Uterus (tissue), 4 donors: ENCODE measurements around the gene FAM156B. TPM values are rescaled to one million over a fixed set of nuclear protein-coding genes. Genes with fewer than 3 reads are reported as not detected.
"Not testable (repeated sequence)": the region's sequence is repeated elsewhere in the genome, so short reads cannot be mapped to it uniquely, and the experiment has no call there.

Source experiments
- DNase-seq, 2 donors: peaks; one replicate each; pipeline ENCODE4 v3.0.0-alpha.2; 2019 to 2020
- H3K27ac ChIP-seq, 2 donors: fragments of 200-600 bp; sonication (generic); 1 replicate in 1 of 2; 2 replicates in 1 of 2; pipeline ENCODE4 v1.5.1; 2016 to 2018
- H3K27me3 ChIP-seq, 2 donors: fragments of 200-600 bp; sonication (generic); one replicate each; pipeline ENCODE4 v1.5.1; 2018 to 2019; ENCODE audit warnings: control low read depth in 1 of 2
- H3K36me3 ChIP-seq, 2 donors: fragments of 200-600 bp; sonication (generic); one replicate each; pipeline ENCODE4 v1.5.1; 2019; ENCODE audit warnings: control low read depth in 1 of 2
- H3K4me1 ChIP-seq, 2 donors: fragments of 200-600 bp; sonication (generic); one replicate each; pipeline ENCODE4 v1.5.1; 2018 to 2019; ENCODE audit warnings: control low read depth in 1 of 2
- H3K4me3 ChIP-seq, 2 donors: fragments of 200-600 bp; sonication (generic); 1 replicate in 1 of 2; 2 replicates in 1 of 2; pipeline ENCODE4 v1.5.1; 2018 to 2019; ENCODE audit warnings: mild to moderate bottlenecking in 1 of 2
- H3K9me3 ChIP-seq, 2 donors: fragments of 200-600 bp; sonication (generic); one replicate each; pipeline ENCODE4 v1.5.1; 2019; ENCODE audit warnings: control low read depth in 1 of 2
- CTCF ChIP-seq, 4 experiments: fragments of 200-600 bp in 2 of 4; fragments of 450-650 bp in 2 of 4; sonication (generic) in 2 of 4; IDR thresholded peaks; one replicate each; pipeline ENCODE4 v1.5.1; 2016 to 2019; ENCODE audit warnings: antibody characterized with exemption in 4 of 4, mild to moderate bottlenecking in 2 of 4, moderate library complexity in 1 of 4
- POLR2A ChIP-seq, 2 donors: fragments of 450-650 bp; IDR thresholded peaks; one replicate each; pipeline ENCODE4 v1.6.1; 2016; ENCODE audit warnings: antibody characterized with exemption in 2 of 2, mild to moderate bottlenecking in 1 of 2, moderate library complexity in 1 of 2
- intact Hi-C: fragments of 100-400 bp; cut with DNase I; formaldehyde crosslinking; loops from one replicate; pipeline ENCODE4 v1.15.1; 2023; ENCODE audit warnings: low total_unique reads
- total RNA-seq, 4 donors: library from RNA; depleted of rRNA in 3 of 4; stranded (reverse); fragments of >200 nt in 3 of 4; gene quantifications; one replicate each; pipeline versions ENCODE4 v1.1.0 to v1.2.4, GENCODE V29; 2014 to 2023
- donor health status: DM: yes; HTN: yes; CAD: no.

The FAM156B gene
- total RNA-seq, 4 donors from 2014 or later = 2.6 to 24.1 (median 8.5) TPM

GRCh38 chrX:52870046-52870445, 27.1 kb upstream of the FAM156B start:
- H3K27ac ChIP-seq = no peak overlapping the region
- no peak overlapping the region for H3K4me3 ChIP-seq
- H3K27me3 ChIP-seq = peaks cover 0 to 6% of the 10 kb centered on the region in 2 donors
- intact Hi-C loops = no loop called here
- no peak for TF ChIP-seq CTCF (IDR thresholded peaks at IDR 0.05)
- no peaks in the 10 kb centered on the region for H3K36me3 ChIP-seq
- no peak for DNase-seq
- no peaks in the 10 kb centered on the region for H3K4me1 ChIP-seq
- no peaks in the 10 kb centered on the region for H3K9me3 ChIP-seq

DNA sequence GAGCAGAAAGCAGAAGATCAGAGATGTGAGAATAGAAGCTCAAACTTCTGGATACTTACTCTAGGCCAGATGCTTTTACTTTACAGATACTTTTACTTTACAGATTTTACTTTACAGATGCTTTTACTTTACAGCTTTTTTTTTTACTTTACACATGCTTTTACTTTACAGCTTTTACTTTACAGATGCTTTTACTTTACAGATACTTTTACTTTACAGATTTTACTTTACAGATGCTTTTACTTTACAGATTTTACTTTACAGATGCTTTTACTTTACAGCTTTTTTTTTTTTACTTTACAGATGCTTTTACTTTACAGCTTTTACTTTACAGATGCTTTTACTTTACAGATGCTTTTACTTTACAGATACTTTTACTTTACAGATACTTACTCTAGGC, 23.3 kb upstream of the FAM156B start:
- H3K27ac ChIP-seq, H3K36me3 ChIP-seq, intact Hi-C loops, DNase-seq, H3K4me3 ChIP-seq, H3K9me3 ChIP-seq, H3K27me3 ChIP-seq, H3K4me1 ChIP-seq: not testable (repeated sequence)

- DNase-seq = no peak
- no peaks in the 10 kb centered on the region for H3K36me3 ChIP-seq
- no peak overlapping the region for H3K27ac ChIP-seq
- TF ChIP-seq CTCF (IDR thresholded peaks at IDR 0.05) (no peak), POLR2A (IDR thresholded peaks at IDR 0.05) (no peak)
- no peaks in the 10 kb centered on the region for H3K4me1 ChIP-seq
- peaks cover 0 to 8% of the 10 kb centered on the region in 2 donors for H3K27me3 ChIP-seq
- intact Hi-C loops = no loop called here
- H3K4me3 ChIP-seq = no peak overlapping the region
- no peaks in the 10 kb centered on the region for H3K9me3 ChIP-seq
Measured at GRCh38 chrX:52874661-52875060, 22.5 kb upstream of the FAM156B start.

DNA sequence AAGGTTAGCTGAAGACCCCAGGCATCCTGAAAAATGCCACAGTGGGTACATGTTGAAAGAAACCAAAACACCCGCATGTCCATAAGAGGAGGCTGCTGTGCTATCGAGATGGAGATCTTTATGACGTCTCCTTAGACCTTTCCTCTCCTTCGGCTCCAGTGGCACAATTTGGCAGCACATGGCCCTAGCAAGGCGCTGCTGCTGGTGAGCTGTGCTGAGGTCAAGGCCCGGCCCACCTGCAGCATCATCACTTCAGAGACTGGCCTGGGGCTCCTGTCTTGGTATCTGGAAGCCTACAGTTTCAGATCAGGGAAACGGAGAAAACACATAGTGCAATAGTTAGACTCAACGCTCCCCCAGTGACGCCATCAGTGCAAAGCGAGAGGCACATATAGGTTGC, 21.7 kb upstream of the FAM156B start:
- H3K9me3 ChIP-seq, intact Hi-C loops, DNase-seq, H3K4me3 ChIP-seq, H3K27ac ChIP-seq, H3K27me3 ChIP-seq, H3K36me3 ChIP-seq, H3K4me1 ChIP-seq: not testable (repeated sequence)

- H3K27me3 ChIP-seq, H3K27ac ChIP-seq, H3K36me3 ChIP-seq, DNase-seq, intact Hi-C loops, H3K4me3 ChIP-seq, H3K9me3 ChIP-seq, H3K4me1 ChIP-seq: not testable (repeated sequence)
Measured at GRCh38 chrX:52876386-52876785, 20.7 kb upstream of the FAM156B start.

- H3K27ac ChIP-seq, intact Hi-C loops, H3K27me3 ChIP-seq, H3K4me1 ChIP-seq, H3K9me3 ChIP-seq, DNase-seq, H3K36me3 ChIP-seq, H3K4me3 ChIP-seq: not testable (repeated sequence)
Measured at GRCh38 chrX:52887459-52887858, 9.7 kb upstream of the FAM156B start.

GRCh38 chrX:52888090-52888489, 9.0 kb upstream of the FAM156B start:
- H3K9me3 ChIP-seq, H3K27ac ChIP-seq, H3K4me3 ChIP-seq, DNase-seq, H3K27me3 ChIP-seq, H3K4me1 ChIP-seq, intact Hi-C loops, H3K36me3 ChIP-seq: not testable (repeated sequence)

DNA sequence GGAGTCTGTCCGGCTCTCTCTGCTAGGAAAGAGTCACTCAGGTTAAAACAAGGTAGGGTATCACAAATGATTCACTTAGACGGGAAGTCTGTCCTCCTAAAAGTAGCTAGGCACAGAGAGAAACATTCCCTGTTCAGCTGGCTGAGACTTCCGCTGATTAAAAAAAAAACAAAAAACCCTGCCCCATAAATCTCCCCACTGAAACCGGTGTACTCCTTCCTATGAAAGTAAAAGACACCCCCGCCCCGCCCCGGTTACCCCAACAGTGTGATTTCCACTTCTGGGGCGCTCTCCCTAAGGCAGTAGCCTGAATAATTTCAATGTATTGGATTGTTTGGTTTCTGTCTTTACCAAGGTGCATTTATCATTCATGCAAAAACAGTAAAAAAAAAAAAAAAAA, 692 bp upstream of the FAM156B start:
- H3K36me3 ChIP-seq, H3K9me3 ChIP-seq, H3K4me1 ChIP-seq, H3K27me3 ChIP-seq, H3K27ac ChIP-seq, H3K4me3 ChIP-seq, DNase-seq, intact Hi-C loops: not testable (repeated sequence)

GRCh38 chrX:52905531-52905930, 8.4 kb downstream of the FAM156B start:
- H3K9me3 ChIP-seq, H3K36me3 ChIP-seq, H3K27ac ChIP-seq, intact Hi-C loops, H3K4me1 ChIP-seq, DNase-seq, H3K4me3 ChIP-seq, H3K27me3 ChIP-seq: not testable (repeated sequence)

DNA sequence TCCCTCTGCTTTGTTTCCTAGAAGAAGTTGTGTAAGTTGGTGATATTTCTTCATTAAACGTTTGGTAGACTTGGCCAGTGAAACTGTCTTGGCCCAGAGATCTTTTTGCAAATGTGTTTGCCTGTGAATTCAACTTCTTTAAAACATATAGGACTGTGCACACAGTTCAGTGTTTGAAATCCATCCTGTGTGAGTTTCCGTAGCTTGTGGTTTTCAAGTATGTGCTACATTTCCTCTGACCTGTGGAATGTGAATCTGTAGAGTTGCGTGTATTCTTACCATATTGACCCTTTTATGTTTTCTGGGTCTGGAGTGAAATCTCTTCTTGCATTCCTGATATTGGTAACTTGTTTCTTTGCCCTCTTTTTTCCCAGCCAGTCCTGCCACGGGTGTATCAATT, 8.9 kb downstream of the FAM156B start:
- H3K27me3 ChIP-seq, H3K9me3 ChIP-seq, DNase-seq, H3K4me3 ChIP-seq, H3K4me1 ChIP-seq, H3K27ac ChIP-seq, H3K36me3 ChIP-seq, intact Hi-C loops: not testable (repeated sequence)

GRCh38 chrX:52907137-52907536, 10.0 kb downstream of the FAM156B start:
- H3K27me3 ChIP-seq, intact Hi-C loops, H3K4me3 ChIP-seq, H3K27ac ChIP-seq, H3K9me3 ChIP-seq, DNase-seq, H3K4me1 ChIP-seq, H3K36me3 ChIP-seq: not testable (repeated sequence)

DNA sequence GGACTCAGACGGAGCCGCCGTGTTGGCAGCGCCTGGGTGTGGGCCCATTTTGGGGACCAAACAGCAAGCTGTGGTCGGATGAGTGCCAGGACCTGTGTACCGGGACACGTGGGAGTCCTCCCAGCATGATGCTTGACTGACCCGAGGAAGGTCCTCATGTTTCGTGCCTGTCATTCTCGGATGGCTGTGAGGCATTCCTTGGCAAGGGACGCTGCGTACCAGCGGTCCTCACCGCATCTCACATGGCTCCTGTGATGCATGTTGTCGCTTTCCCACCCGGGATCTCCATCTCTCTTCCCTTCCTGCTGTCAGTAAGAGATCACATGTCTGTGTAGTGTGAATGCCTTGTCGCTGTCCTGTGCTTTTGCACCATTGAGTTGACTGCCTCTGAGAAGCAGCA, 10.8 kb downstream of the FAM156B start:
- H3K36me3 ChIP-seq, H3K27me3 ChIP-seq, H3K4me3 ChIP-seq, intact Hi-C loops, H3K9me3 ChIP-seq, H3K4me1 ChIP-seq, DNase-seq, H3K27ac ChIP-seq: not testable (repeated sequence)
